Activated naive CD8-positive, alpha-beta T cell treated with anti-CD3 and anti-CD28 coated beads for 36 hours (primary cell): ENCODE data around the gene TGFB1. TPM values are rescaled to one million over a fixed set of nuclear protein-coding genes. Genes with fewer than 3 reads are reported as not detected.
A peak's percentile ranks its signal among the peaks of the same experiment; 100 is the strongest.
"Not testable (repeated sequence)": the region's sequence is repeated elsewhere in the genome, so short reads cannot be mapped to it uniquely, and the experiment has no call there.

Experiments
- DNase-seq: peaks from one replicate; pipeline ENCODE4 v3.0.0; 2021
- H3K27ac Mint-ChIP-seq: one replicate; pipeline ENCODE4 v1.8.0; 2022; ENCODE audit warnings: mild to moderate bottlenecking, moderate library complexity, mixed read lengths
- H3K27me3 Mint-ChIP-seq: one replicate; pipeline ENCODE4 v1.8.0; 2022; ENCODE audit warnings: mild to moderate bottlenecking, mixed read lengths
- H3K36me3 Mint-ChIP-seq: one replicate; pipeline ENCODE4 v1.8.0; 2021; ENCODE audit warnings: mild to moderate bottlenecking, mixed read lengths
- H3K4me1 Mint-ChIP-seq: one replicate; pipeline ENCODE4 v1.8.0; 2021; ENCODE audit warnings: mixed read lengths
- H3K4me3 Mint-ChIP-seq: one replicate; pipeline ENCODE4 v1.8.0; 2022; ENCODE audit warnings: mild to moderate bottlenecking, moderate library complexity, mixed read lengths
- H3K9me3 Mint-ChIP-seq: one replicate; pipeline ENCODE4 v1.8.0; 2022; ENCODE audit warnings: mixed read lengths
- total RNA-seq, 2 experiments: library from RNA; stranded (reverse); gene quantifications; one replicate each; pipeline ENCODE4 v1.2.3, GENCODE V29; 2021

TGFB1 gene
- total RNA-seq, 2 experiments from 2014 or later: 152 to 154 TPM

DNA sequence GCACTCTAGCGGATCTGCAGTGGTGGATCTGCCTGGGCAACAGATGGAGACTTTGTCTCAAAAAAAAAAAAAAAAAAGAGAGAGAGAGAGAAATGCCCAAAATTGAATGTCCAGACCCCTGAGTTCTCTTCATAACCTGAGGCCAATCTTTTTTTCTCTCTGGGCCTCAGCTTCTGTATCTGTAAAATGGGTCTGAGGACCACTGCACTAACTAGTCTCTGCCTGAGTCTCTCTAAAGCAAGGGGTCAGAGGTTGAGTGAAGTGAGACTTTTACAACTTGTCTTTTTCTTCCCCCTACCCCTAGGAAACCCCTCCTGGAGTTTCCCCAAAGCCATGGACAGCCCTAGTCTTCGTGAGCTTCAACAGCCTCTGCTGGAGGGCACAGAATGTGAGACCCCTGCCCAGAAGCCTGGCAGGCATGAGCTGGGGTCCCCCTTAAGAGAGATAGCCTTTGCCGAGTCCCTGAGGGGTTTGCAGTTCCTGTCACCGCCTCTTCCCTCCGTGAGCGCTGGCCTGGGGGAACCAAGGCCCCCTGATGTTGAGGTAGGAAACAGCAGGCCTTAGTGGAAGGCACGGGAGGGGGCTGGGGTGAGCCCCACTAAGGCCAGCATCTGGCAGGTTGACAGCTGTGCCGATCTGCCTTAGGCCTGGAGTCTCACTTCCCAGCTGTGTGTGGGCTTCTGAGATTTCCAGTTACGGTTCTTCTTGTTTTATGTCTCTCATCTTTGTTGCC, 24.4 kb upstream of the TGFB1 start:
- H3K4me1 Mint-ChIP-seq: peaks cover 19% of the 10 kb centered on the region
- peaks cover 4% of the 10 kb centered on the region for H3K36me3 Mint-ChIP-seq
- peak; percentile 49 for DNase-seq
- H3K9me3 Mint-ChIP-seq: no peaks in the 10 kb centered on the region
- no peak overlapping the region for H3K27ac Mint-ChIP-seq
- H3K27me3 Mint-ChIP-seq: no peaks in the 10 kb centered on the region
- no peak overlapping the region for H3K4me3 Mint-ChIP-seq

DNA sequence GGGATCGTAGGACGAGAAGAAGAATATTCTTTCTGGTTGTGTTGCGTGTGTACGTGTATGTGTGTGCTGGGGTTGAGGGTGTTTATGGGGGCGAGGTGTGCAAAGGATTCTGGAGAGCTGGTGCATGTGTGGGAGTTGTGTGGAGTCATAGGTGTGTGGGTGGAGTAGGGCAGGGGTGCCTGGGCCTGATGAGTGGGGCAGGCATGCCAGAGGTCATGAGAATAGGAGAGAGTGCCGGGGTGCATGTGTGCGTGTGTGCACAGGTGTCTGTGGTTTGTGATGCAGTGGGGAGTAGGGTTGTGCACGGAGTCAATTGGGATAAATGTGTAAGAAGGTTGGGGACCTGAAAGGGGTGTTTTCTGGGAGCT, 23.3 kb upstream of the TGFB1 start:
- Mint-ChIP-seq H3K27ac (no peak overlapping the region), H3K27me3 (no peaks in the 10 kb centered on the region), H3K4me3 (peak overlapping the region; percentile 65), H3K9me3 (no peaks in the 10 kb centered on the region), H3K4me1 (peaks cover 19% of the 10 kb centered on the region), H3K36me3 (no peaks in the 10 kb centered on the region)
- DNase-seq: peak; percentile 23

DNA sequence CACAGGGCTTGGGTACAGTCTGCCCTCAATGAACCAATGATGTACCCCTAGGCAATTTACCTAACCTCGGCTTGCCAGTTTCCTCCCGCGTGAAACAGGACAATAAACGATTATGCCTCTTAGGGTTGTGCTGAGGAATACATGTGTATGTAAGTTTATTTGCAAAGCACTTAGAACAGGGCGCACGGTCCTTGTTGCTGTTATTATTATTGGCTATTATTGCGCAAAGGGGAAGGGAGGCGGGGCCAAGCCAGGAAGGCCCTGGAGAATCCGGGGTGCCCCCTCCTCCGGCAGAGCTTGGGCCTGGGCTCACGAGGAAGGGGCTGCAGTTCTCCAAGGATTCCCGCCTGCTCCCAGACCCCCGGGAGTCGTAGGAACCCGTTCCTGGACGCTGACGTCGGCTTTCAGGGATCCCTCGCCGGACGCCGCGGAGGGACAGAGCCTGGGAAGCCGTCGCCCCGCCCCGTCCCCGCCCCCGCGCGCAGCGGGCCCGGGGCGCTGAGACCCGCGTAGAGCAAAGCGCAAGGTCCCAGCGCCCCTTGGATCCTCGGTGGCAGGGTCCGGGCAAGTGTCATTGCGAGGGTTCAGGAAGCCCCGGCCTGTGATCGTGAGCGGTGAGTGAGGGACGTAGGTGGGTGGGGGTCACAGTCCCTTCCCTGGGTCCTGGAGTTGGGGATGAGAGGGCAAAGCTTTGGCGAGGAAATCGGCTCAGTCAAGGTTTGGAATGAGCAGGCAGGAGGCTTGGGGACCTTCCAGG, 22.7 kb upstream of the TGFB1 start, which contains the start of gene TMEM91:
Gene TMEM91 (plus strand): TSS at position 293 of the 757 bp plus-strand sequence. CDS start 1,777 bp downstream, outside the sequence.
- DNase-seq: no peak
- Mint-ChIP-seq H3K27me3 (no peaks in the 10 kb centered on the region), H3K4me3 (peak within 1 kb of the TSS; percentile 65), H3K4me1 (peaks cover 19% of the 10 kb centered on the region), H3K27ac (no peak within 1 kb of the TSS), H3K9me3 (no peaks in the 10 kb centered on the region), H3K36me3 (no peaks in the 10 kb centered on the region)

DNA sequence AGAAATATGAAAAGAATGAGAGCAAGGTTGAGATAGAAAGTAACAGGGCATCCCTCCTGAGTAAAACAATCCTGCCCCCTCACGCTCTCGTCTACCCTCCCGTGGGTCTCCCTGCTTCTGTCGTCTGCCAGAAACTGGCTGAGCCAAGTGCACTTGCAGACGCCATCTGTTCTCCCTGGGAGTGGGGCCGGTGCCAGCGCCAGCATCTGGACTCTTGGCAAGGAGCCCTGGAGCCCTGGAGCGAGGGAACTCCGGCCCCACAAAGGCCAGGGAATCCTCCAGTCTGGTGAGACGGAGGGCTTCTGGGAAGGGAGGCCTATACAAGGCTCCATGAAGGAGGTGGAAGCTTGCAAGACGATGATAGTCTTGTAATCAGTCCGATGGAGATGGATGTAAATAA, 20.3 kb upstream of the TGFB1 start:
- H3K27me3 Mint-ChIP-seq: no peaks in the 10 kb centered on the region
- no peak overlapping the region for H3K4me3 Mint-ChIP-seq

DNA sequence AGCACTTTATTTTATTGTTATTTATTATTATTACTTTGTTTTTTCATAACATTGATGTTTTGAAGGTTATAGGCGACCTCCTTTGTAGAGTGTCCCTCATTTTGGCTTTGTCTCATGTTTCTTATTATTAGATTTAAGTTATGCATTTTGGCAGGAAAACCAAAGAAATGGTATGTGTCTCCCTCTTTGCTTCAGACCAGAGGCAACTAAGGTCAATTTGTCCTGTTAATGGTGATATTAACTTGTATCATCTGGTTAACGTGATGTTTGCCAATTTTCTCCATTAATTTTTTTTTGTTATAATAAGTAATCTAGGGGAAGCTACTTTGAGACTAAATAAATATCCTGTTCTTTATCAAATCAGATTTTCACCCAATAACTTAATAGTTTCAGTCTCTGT, 18.8 kb upstream of the TGFB1 start:
- Mint-ChIP-seq H3K4me1 (peaks cover 14% of the 10 kb centered on the region), H3K27me3 (no peaks in the 10 kb centered on the region), H3K9me3 (no peaks in the 10 kb centered on the region), H3K36me3 (no peaks in the 10 kb centered on the region), H3K4me3 (no peak overlapping the region), H3K27ac (no peak overlapping the region)
- no peak for DNase-seq

More for the DNA sequence above, 20.3 kb upstream of the TGFB1 start:
- Mint-ChIP-seq H3K27ac (no peak overlapping the region), H3K9me3 (no peaks in the 10 kb centered on the region), H3K36me3 (no peaks in the 10 kb centered on the region), H3K4me1 (peaks cover 19% of the 10 kb centered on the region)
- DNase-seq: no peak

DNA sequence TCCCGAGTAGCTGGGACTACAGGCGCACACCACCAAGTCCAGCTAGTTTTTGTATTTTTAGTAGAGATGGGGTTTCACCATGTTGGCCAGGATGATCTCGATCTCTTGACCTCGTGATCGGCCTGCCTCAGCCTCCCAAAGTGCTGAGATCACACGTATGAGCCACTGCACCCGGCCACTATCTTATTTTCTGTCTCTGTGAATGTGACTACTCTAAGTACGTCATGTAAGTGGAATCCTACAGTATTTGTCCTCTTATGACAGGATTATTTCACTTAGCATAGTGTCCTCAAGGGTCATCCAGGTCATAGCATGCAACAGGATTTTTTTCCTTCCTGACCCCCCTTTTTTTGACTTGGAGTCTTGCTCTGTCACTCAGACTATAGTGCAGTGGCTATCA, 17.8 kb upstream of the TGFB1 start:
- Mint-ChIP-seq H3K27me3 (no peaks in the 10 kb centered on the region), H3K27ac (no peak overlapping the region), H3K9me3 (no peaks in the 10 kb centered on the region), H3K4me3 (no peak overlapping the region), H3K4me1 (peaks cover 6% of the 10 kb centered on the region), H3K36me3 (no peaks in the 10 kb centered on the region)
- no peak for DNase-seq

DNA sequence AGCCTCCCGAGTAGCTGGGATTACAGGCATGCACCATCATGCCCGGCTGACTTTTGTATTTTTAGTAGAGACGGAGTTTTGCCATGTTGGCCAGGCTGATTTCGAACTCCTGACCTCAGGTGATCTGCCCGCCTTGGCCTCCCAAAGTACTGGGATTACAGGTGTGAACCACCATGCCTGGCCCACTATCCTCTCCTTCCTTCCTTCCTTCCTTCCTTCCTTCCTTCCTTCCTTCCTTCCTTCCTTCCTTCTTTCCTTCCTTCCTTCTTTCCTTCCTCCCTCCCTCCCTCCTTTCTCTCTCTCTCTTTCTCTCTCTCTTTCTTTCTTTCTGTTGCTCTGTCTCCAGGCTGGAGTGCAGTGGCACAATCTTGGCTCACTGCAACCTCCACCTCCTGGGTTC, 17.4 kb upstream of the TGFB1 start:
- not testable (repeated sequence) for H3K4me1 Mint-ChIP-seq, DNase-seq, H3K4me3 Mint-ChIP-seq, H3K27ac Mint-ChIP-seq, H3K27me3 Mint-ChIP-seq, H3K9me3 Mint-ChIP-seq, H3K36me3 Mint-ChIP-seq

DNA sequence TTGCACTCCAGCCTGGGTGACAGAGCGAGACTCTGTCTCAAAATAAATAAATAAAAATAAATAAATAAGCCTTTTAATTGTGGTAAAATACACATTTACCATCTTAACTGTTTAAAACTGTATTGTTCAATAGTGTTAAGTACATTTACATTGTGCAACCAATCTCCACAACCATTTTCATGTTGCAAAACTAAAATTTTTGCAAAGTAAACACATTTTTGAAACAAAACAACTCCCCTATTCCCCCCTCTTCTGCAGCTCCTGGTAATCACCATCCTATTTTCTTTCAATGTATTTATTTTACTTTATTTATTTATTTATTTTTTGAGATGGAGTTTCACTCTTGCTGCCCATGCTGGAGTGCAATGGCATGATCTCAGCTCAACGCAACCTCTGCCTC, 16.0 kb upstream of the TGFB1 start:
- H3K9me3 Mint-ChIP-seq: no peaks in the 10 kb centered on the region
- no peak overlapping the region for H3K27ac Mint-ChIP-seq
- peaks cover 4% of the 10 kb centered on the region for H3K36me3 Mint-ChIP-seq
- no peak overlapping the region for H3K4me3 Mint-ChIP-seq
- no peaks in the 10 kb centered on the region for H3K27me3 Mint-ChIP-seq
- no peak for DNase-seq
- peaks cover 5% of the 10 kb centered on the region for H3K4me1 Mint-ChIP-seq

DNA sequence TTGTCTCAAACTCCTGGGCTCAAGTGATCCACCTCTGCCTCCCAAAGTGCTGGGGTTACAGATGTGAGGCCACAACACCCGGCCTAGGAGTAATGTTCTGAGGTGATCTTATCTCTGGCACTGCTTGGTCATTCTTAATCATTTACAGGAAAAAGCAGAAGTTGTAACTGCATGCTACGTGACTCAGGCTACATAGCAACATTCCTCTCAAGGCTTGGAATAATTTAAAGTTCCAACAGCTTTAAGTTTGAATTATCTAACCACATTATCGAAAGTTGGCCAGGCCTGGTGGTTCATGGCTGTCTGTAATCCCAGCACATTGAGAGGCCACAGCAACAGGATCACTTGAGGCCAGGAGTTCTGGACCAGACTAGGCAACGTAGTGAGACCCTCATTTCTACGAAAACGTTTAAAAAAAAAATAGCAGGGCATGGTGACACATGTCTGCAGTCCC, 14.2 kb upstream of the TGFB1 start:
- Mint-ChIP-seq H3K27me3 (no peaks in the 10 kb centered on the region), H3K9me3 (no peaks in the 10 kb centered on the region), H3K36me3 (peaks cover 6% of the 10 kb centered on the region)

DNA sequence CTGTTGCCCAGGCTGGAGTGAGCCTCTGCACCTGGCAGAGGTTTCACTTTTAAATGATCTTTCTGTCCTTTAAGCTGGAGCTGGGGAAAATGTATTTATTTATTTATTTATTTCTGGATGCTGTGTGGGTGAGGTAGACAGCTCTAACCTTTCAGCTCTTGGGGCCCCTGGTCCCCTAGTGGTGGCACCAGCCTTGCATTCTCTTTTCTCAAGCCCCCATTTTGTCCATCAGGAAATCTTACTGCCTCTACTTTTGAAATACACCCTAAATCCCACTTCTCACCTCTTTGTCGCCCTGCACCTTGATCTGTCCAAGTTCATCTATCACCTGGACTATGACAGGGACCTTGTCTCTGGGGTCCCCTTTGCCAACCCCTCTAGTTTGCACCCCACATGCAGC, 12.4 kb upstream of the TGFB1 start:
- Mint-ChIP-seq H3K9me3 (no peaks in the 10 kb centered on the region), H3K36me3 (peaks cover 6% of the 10 kb centered on the region), H3K27ac (no peak overlapping the region), H3K4me3 (no peak overlapping the region), H3K4me1 (peaks cover 16% of the 10 kb centered on the region), H3K27me3 (no peaks in the 10 kb centered on the region)
- no peak for DNase-seq

More for the DNA sequence above, 14.2 kb upstream of the TGFB1 start:
- DNase-seq: no peak
- H3K4me1 Mint-ChIP-seq: peaks cover 10% of the 10 kb centered on the region
- H3K4me3 Mint-ChIP-seq: no peak overlapping the region
- no peak overlapping the region for H3K27ac Mint-ChIP-seq

DNA sequence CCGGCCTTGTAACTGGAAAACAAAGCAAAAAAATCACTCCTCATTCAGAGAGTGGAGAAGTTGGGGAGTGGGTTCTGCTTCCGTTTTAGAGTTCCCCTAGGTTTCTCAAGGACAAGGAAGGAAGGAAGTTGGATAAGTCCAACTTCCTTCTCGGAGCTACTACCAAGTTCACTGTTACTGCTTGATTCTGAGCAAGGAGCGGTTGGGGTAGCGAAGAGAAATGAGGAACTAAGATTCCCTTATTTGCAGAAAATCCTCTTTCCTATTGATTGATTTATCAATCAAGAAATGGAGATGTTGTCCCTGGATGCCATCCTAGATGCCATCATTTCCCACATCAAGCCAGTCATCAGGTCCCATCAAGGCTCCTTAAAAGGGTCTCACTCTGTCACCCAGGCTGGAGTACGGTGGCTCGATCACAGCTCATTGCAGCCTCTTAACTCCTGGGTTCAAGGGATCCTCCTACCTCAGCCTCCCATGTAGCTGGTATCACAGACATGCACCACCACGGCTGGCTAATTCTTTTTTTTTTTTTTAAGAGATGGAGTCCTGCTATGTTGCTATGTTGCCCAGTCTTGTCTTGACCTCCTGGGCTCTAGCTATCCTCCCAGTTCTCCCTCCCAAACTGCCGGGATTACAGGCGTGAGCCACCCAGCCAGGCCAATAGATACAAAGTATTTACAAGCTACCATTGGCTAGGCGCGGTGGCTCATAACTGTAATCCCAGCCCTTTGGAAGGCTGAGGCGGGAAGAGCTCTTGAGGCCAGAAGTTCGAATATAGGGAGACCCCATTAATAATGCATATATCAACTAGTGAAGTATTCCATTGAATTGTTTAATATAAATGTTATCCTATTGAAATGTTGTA, 11.0 kb upstream of the TGFB1 start:
- H3K27ac Mint-ChIP-seq: peak overlapping the region; percentile 96
- no peak for DNase-seq
- H3K36me3 Mint-ChIP-seq: peaks cover 9% of the 10 kb centered on the region
- H3K4me3 Mint-ChIP-seq: peak overlapping the region; percentile 90
- no peaks in the 10 kb centered on the region for H3K27me3 Mint-ChIP-seq
- no peaks in the 10 kb centered on the region for H3K9me3 Mint-ChIP-seq
- peaks cover 19% of the 10 kb centered on the region for H3K4me1 Mint-ChIP-seq

DNA sequence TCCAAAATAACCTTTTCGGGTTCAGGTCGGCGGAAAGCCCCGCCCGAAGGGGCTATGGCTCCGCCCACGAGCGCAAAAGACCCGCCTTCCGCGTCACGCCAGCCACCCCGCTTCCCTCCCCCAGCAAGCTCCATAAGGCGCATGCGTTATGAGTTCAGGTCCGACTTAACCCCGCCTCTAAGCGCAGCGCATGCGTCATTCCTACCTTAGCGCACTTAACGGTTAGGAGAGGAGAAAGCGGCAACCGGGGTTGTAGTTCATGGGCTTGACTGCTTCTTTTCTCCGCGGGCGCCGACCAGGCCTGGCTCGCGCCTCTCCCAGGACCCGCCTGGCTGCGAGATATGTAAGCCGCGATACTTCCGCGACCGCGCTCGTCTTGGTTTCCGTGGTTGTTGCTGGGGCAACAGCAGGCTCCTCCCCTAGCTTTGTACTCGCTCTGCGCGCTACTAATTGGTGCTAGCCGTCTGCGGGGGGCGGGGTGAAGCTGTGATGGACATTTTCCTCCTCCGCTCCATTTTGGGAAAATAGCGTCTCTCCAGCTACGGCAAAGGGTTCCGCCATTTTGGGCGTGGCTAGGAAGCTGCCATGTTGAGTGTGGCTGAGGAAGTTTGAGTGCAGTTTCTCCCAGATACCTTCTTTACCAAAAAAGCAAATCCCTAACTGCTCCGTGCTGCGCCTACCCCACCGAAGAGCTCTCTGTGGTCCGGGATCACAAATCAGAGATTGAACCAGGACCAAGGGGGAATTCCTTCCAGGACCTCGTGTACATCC, 10.2 kb upstream of the TGFB1 start, which contains the start of gene B9D2:
Gene B9D2 (minus strand): TSS at position 397 of the 771 bp plus-strand sequence. CDS start 630 bp downstream, outside the sequence.
- peak; percentile 95 for DNase-seq
- H3K4me3 Mint-ChIP-seq: peak within 1 kb of the TSS; percentile 90
- H3K9me3 Mint-ChIP-seq: no peaks in the 10 kb centered on the region
- peaks cover 14% of the 10 kb centered on the region for H3K36me3 Mint-ChIP-seq
- peaks cover 25% of the 10 kb centered on the region for H3K4me1 Mint-ChIP-seq
- no peaks in the 10 kb centered on the region for H3K27me3 Mint-ChIP-seq
- H3K27ac Mint-ChIP-seq: peak within 1 kb of the TSS; percentile 96

DNA sequence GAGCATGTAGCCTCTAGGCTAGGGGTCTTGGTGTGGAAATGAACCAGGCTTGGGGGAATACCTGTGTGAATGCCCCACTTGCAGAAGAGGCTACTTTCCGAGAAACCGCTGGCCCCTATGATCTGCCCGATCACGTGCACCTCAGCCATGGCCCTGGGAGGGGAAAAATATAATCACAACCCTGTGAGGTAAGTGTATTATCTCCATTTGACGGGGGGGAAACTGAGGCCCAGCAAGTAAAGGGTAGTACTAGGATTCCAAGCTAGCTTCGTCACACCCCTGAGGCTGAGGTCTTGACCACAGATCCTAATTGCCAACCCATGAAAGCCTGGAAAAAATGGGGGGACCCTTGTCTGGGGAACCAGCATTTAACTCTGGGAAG, 9.6 kb upstream of the TGFB1 start:
- DNase-seq: no peak
- H3K9me3 Mint-ChIP-seq: no peaks in the 10 kb centered on the region

DNA sequence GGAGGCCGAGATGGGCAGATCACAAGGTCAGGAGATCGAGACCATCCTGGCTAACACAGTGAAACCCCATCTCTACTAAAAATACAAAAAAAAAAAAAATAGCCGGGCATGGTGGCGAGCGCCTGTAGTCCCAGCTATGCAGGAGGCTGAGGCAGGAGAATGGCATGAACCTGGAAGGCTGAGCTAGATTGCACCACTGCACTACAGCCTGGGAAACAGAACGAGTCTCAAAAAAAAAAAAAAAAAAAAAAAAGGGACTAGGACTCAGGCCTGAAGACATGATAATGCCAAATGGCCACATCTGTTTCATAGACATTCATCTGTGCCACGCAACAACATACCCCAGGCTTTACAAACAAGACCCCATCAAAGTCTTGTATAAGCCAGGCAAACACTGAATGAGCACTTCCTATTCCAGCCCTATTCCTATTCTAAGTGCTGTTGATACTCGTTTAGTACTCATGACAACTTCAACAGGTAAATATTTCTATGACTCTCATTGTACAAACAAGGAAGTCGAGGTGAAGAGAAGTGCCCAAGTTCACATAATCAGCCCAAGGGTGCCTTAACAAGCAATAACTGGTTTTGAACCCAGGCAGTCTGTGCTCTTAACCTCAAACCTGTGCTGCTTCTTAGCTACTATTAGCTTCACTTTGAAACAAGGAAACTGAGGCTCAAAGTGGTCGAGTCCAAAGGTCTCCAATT, 8.6 kb upstream of the TGFB1 start:
- peaks cover 17% of the 10 kb centered on the region for H3K36me3 Mint-ChIP-seq
- H3K27ac Mint-ChIP-seq: no peak overlapping the region
- no peak for DNase-seq
- peaks cover 38% of the 10 kb centered on the region for H3K4me1 Mint-ChIP-seq
- H3K9me3 Mint-ChIP-seq: no peaks in the 10 kb centered on the region
- H3K27me3 Mint-ChIP-seq: no peaks in the 10 kb centered on the region
- no peak overlapping the region for H3K4me3 Mint-ChIP-seq

More for the DNA sequence above, 9.6 kb upstream of the TGFB1 start:
- Mint-ChIP-seq H3K36me3 (peaks cover 15% of the 10 kb centered on the region), H3K4me3 (peak overlapping the region; percentile 90), H3K4me1 (peaks cover 29% of the 10 kb centered on the region), H3K27ac (peak overlapping the region; percentile 96), H3K27me3 (no peaks in the 10 kb centered on the region)
